ENCODE results near the gene MDP1.

DNA sequence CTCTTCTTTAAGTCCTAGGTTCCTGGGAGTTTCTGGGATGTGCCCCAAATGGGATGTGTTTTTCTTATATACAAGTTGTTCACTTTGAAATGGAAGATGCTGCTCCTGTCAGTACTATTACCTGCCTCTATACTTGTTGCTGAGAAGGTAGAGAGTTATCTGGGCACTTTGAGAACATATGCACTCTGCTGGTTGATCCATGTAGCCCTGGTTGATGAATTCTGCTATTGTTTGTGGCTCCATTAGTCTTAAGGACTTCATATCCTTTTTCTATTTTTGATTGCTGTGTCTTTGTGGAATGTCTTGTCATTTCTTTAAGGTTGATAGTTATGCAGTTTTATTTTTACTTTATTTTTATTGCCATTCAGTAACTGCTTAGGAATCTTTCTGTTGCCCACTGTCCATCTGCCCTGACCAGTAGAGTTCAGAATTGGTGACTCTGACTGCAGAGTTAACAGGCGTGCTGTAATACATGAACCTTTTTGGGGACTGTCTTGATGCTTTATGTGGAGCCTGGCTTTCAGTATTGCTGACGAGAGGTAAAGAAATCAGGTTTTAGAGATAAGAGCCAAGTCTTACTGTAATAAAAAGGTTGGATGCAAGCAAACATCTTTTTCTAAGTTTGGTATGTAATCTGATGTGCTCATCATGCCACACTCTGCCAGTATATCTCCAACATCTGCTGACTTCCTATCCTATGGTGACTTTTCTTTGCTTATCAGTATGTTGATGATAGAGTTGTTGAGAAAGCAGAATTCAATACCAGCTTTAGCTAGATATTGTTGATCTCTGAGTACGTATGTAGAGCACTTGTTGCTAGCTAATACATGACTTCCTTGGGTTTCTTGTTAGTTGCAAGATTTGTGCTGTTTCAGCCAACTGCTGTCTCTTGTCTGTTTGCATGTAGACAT is 18.5 kb upstream of the MDP1 start:
- TF ChIP-seq, protein P1, sequence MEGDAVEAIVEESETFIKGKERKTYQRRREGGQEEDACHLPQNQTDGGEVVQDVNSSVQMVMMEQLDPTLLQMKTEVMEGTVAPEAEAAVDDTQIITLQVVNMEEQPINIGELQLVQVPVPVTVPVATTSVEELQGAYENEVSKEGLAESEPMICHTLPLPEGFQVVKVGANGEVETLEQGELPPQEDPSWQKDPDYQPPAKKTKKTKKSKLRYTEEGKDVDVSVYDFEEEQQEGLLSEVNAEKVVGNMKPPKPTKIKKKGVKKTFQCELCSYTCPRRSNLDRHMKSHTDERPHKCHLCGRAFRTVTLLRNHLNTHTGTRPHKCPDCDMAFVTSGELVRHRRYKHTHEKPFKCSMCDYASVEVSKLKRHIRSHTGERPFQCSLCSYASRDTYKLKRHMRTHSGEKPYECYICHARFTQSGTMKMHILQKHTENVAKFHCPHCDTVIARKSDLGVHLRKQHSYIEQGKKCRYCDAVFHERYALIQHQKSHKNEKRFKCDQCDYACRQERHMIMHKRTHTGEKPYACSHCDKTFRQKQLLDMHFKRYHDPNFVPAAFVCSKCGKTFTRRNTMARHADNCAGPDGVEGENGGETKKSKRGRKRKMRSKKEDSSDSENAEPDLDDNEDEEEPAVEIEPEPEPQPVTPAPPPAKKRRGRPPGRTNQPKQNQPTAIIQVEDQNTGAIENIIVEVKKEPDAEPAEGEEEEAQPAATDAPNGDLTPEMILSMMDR (IDR thresholded peaks at IDR 0.05), result no peak
- no peak for TF ChIP-seq POLR2A (IDR thresholded peaks at IDR 0.05)
